HFFc6 (cell line): ENCODE results near the gene COL9A3. TPM values are rescaled to one million over a fixed set of nuclear protein-coding genes. Genes with fewer than 3 reads are reported as not detected.
A peak's percentile ranks its signal among the peaks of the same experiment; 100 is the strongest.

Experiments
- DNase-seq: peaks from one replicate; pipeline ENCODE4 v3.0.0-alpha.2; 2018
- H3K27ac Mint-ChIP-seq: 2 replicates; pipeline ENCODE4 v1.8.0; 2020; ENCODE audit warnings: mild to moderate bottlenecking, mixed read lengths
- H3K27me3 Mint-ChIP-seq: 2 replicates; pipeline ENCODE4 v1.8.0; 2021; ENCODE audit warnings: mild to moderate bottlenecking, moderate library complexity, mixed read lengths; ENCODE audit not compliant: insufficient read depth
- H3K36me3 Mint-ChIP-seq: 2 replicates; pipeline ENCODE4 v1.8.0; 2021; ENCODE audit warnings: low read depth, mixed read lengths
- H3K4me1 Mint-ChIP-seq: 2 replicates; pipeline ENCODE4 v1.8.0; 2020; ENCODE audit warnings: low read depth, mixed read lengths
- H3K4me3 Mint-ChIP-seq: 2 replicates; pipeline ENCODE4 v1.8.0; 2020; ENCODE audit warnings: mild to moderate bottlenecking, moderate library complexity, mixed read lengths
- H3K9me3 Mint-ChIP-seq: 2 replicates; pipeline ENCODE4 v1.8.0; 2020; ENCODE audit warnings: mild to moderate bottlenecking, mixed read lengths
- CTCF ChIP-seq: fragments of 200-600 bp; sonication (generic); IDR thresholded peaks from 2 replicates; pipeline ENCODE4 v1.5.0; 2021; ENCODE audit warnings: antibody characterized with exemption, mild to moderate bottlenecking
- total RNA-seq, 6 experiments: library from RNA; stranded (reverse); fragmentation: NEBNext Ultra II Directional; extraction: Animal tissue kit (Norgen Biotek cat#: 25700); gene quantifications; 2 replicates in 1 of 6; 3 replicates in 5 of 6; pipeline ENCODE4 v1.2.3, GENCODE V29; 2021

Gene COL9A3
- total RNA-seq, 6 experiments from 2014 or later = 0.07 to 0.34 (median 0.09) TPM; not detected in 3

- Mint-ChIP-seq H3K9me3 (no peaks in the 10 kb centered on the region), H3K27me3 (peaks cover 6% of the 10 kb centered on the region), H3K4me1 (peaks cover 4% of the 10 kb centered on the region), H3K27ac (peak overlapping the region; percentile 13; the same call in 1 of the 2 replicates), H3K36me3 (peaks cover 16% of the 10 kb centered on the region), H3K4me3 (no peak overlapping the region)
- DNase-seq = no peak
- no peak for TF ChIP-seq CTCF
These were observed 65.0 kb downstream of the COL9A3 start for GRCh38 chr20:62881662-62882395.

GRCh38 chr20:62882426-62882825 is 65.6 kb downstream of the COL9A3 start:
- peaks cover 21% of the 10 kb centered on the region for H3K36me3 Mint-ChIP-seq
- H3K4me3 Mint-ChIP-seq = no peak overlapping the region
- H3K27me3 Mint-ChIP-seq = peaks cover 7% of the 10 kb centered on the region
- no peak for TF ChIP-seq CTCF
- H3K27ac Mint-ChIP-seq = no peak overlapping the region
- DNase-seq = no peak
- peaks cover 10% of the 10 kb centered on the region for H3K4me1 Mint-ChIP-seq
- H3K9me3 Mint-ChIP-seq = no peaks in the 10 kb centered on the region

GRCh38 chr20:62884556-62884955 is 67.7 kb downstream of the COL9A3 start:
- H3K4me3 Mint-ChIP-seq = no peak overlapping the region
- TF ChIP-seq CTCF = no peak
- H3K9me3 Mint-ChIP-seq = no peaks in the 10 kb centered on the region
- no peak overlapping the region for H3K27ac Mint-ChIP-seq
- peaks cover 7% of the 10 kb centered on the region for H3K27me3 Mint-ChIP-seq
- peaks cover 25% of the 10 kb centered on the region for H3K36me3 Mint-ChIP-seq
- H3K4me1 Mint-ChIP-seq = peaks cover 23% of the 10 kb centered on the region
- DNase-seq = no peak

- Mint-ChIP-seq H3K36me3 (peaks cover 25% of the 10 kb centered on the region), H3K27me3 (peaks cover 7% of the 10 kb centered on the region), H3K27ac (no peak overlapping the region), H3K4me3 (no peak overlapping the region), H3K4me1 (peaks cover 23% of the 10 kb centered on the region), H3K9me3 (no peaks in the 10 kb centered on the region)
- DNase-seq = no peak
- no peak for TF ChIP-seq CTCF
These were observed 68.4 kb downstream of the COL9A3 start for GRCh38 chr20:62885046-62885895.

DNA sequence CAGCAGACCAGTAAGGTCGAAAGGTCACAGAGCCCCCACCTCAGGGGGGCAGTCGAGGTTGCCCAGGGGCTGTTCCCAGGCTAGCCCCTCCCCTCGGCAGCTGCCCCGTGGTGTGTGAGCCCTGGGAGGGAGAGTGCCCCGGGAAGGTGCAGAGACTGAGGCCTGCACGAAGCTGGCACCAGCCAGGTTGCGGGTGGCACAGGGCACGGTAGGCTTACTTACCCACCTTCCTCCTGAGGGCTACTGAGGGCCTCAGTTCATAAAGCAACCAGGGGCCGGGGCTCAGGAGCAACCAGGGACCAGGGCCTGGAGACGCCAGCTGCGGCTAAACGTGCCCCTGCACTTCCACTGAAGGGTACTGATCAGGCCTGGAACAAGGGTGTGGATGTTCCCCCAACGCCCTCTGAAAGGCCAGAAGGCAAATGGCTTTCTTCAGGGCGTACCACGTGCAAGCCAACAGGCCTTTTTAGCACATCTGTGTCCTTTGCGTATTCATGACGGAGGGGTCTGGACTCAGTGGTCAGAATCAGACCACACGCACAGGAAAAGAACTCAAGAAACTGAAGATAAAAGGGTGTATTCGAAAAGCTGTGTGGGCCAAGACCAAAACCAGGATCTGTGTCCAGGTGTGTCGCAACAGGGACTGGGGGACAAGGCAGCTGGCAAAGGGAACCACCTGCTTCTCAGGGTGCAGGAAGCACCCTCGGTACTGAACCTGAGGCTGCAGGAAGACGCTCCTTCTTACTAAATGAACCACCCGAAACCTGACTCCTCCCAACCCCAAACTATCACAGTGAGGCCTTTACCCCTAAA is 69.3 kb downstream of the COL9A3 start:
- H3K9me3 Mint-ChIP-seq = no peaks in the 10 kb centered on the region
- no peak overlapping the region for H3K4me3 Mint-ChIP-seq
- H3K36me3 Mint-ChIP-seq = peaks cover 27% of the 10 kb centered on the region
- no peak for DNase-seq
- H3K27ac Mint-ChIP-seq = no peak overlapping the region
- no peak for TF ChIP-seq CTCF
- H3K4me1 Mint-ChIP-seq = peaks cover 23% of the 10 kb centered on the region
- peaks cover 7% of the 10 kb centered on the region for H3K27me3 Mint-ChIP-seq
